SU-DHL-6 (cell line): Measurements from ENCODE around the gene FAM53B.

Experiments
- EZH2phosphoT487 ChIP-seq: fragments of 200-600 bp; sonication (generic), shearing (Covaris generic); conservative IDR thresholded peaks from 2 replicates; pipeline ENCODE4 v1.6.1; 2018; ENCODE audit warnings: mild to moderate bottlenecking, antibody characterized with exemption, low read length, moderate library complexity, mixed read lengths
- TF ChIP-seq, protein P1 (sequence below): fragments of 200-600 bp; sonication (generic); IDR thresholded peaks from one replicate; pipeline ENCODE4 v1.5.1; 2017; ENCODE audit warnings: antibody characterized with exemption, mild to moderate bottlenecking, low read length, moderate library complexity; ENCODE audit not compliant: insufficient read depth, poor library complexity, severe bottlenecking

DNA sequence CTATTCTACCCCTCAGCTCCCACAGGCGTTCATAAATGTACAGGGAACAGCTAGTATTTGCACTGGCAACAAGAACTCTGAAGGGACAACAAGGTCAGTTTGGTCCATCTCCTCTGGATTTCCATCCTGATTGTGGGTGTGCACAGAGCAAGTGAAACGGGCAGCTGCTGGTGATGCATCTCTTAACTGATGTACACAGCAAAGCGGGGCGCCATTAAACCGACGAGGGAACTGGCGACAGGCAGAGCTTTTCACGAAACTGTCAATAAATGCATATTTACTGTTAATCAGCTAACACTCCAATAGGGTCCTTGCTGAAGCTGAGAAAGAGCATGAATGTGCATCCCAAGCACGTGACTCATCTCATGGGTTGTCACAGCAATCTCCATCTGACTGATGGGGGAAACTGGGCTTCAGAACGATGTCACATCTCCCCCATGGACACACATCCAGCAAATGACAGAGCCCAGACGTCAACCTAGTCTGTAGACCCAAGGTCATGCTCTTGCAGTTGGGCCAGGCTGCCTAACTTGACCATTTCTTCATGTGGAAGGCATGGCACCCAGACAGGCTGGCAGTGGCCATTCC, 54.2 kb downstream of the FAM53B start:
- TF ChIP-seq, protein P1, sequence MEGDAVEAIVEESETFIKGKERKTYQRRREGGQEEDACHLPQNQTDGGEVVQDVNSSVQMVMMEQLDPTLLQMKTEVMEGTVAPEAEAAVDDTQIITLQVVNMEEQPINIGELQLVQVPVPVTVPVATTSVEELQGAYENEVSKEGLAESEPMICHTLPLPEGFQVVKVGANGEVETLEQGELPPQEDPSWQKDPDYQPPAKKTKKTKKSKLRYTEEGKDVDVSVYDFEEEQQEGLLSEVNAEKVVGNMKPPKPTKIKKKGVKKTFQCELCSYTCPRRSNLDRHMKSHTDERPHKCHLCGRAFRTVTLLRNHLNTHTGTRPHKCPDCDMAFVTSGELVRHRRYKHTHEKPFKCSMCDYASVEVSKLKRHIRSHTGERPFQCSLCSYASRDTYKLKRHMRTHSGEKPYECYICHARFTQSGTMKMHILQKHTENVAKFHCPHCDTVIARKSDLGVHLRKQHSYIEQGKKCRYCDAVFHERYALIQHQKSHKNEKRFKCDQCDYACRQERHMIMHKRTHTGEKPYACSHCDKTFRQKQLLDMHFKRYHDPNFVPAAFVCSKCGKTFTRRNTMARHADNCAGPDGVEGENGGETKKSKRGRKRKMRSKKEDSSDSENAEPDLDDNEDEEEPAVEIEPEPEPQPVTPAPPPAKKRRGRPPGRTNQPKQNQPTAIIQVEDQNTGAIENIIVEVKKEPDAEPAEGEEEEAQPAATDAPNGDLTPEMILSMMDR: no peak
- no peak for TF ChIP-seq EZH2phosphoT487
